A549 (cell line): Measurements from ENCODE around the gene SEMA6B.

ENCODE experiments used
- CTCF ChIP-seq: fragments of >200 bp; sonication (Bioruptor Twin); formaldehyde crosslinking; IDR thresholded peaks from 3 replicates; pipeline ENCODE4 v1.5.1; 2016
- ELK1 ChIP-seq: fragments of 150-350 bp; IDR thresholded peaks from 2 replicates; pipeline ENCODE4 v1.6.1; 2014; ENCODE audit warnings: low read depth, mild to moderate bottlenecking, low read length
- EP300 ChIP-seq, 2 experiments: fragments of >200 bp; sonication (Bioruptor Twin); formaldehyde crosslinking; IDR thresholded peaks; 2 replicates in 1 of 2; 3 replicates in 1 of 2; pipeline ENCODE4 v1.6.1; 2016 to 2017
- ESRRA ChIP-seq: fragments of 150-350 bp; IDR thresholded peaks from 2 replicates; pipeline ENCODE4 v1.6.1; 2014; ENCODE audit warnings: mild to moderate bottlenecking, low read length, borderline replicate concordance
- FOSL2 ChIP-seq, 2 experiments: fragments of 450-650 bp in 1 of 2; fragments of >200 bp in 1 of 2; sonication (Bioruptor Twin) in 1 of 2; formaldehyde crosslinking; IDR thresholded peaks; 2 replicates each; pipeline versions ENCODE4 v1.5.0 to v1.6.1; 2016 to 2020; ENCODE audit warnings: mild to moderate bottlenecking in 1 of 2, moderate library complexity in 1 of 2
- HOXA7 ChIP-seq: fragments of 250-450 bp; sonication (Bioruptor Pico); IDR thresholded peaks from 2 replicates; pipeline ENCODE4 v1.5.0; 2020; ENCODE audit warnings: mild to moderate bottlenecking, moderate library complexity
- JUNB ChIP-seq: fragments of >200 bp; sonication (Bioruptor Twin); formaldehyde crosslinking; IDR thresholded peaks from 2 replicates; pipeline ENCODE4 v1.6.1; 2016
- NFE2L2 ChIP-seq: fragments of 150-350 bp; conservative IDR thresholded peaks from 2 replicates; pipeline ENCODE4 v1.6.1; 2014; ENCODE audit warnings: low read length
- PHF8 ChIP-seq: fragments of 200-600 bp; sonication (generic); IDR thresholded peaks from 2 replicates; pipeline ENCODE4 v1.6.1; 2016; ENCODE audit warnings: low read depth, mild to moderate bottlenecking, antibody characterized with exemption, moderate library complexity, borderline replicate concordance
- POLR2A ChIP-seq: IDR thresholded peaks from 2 replicates; pipeline ENCODE4 v1.6.1; 2012; ENCODE audit warnings: mild to moderate bottlenecking, low read length
- RCOR1 ChIP-seq: fragments of 150-350 bp; IDR thresholded peaks from 2 replicates; pipeline ENCODE4 v1.6.1; 2014; ENCODE audit warnings: antibody characterized with exemption, low read length, low read depth
- SMC3 ChIP-seq: fragments of >200 bp; sonication (Bioruptor Twin); formaldehyde crosslinking; IDR thresholded peaks from 3 replicates; pipeline ENCODE4 v1.6.1; 2018; ENCODE audit warnings: inconsistent platforms
- ZNF302 ChIP-seq: fragments of 250-450 bp; sonication (Bioruptor Pico); IDR thresholded peaks from 2 replicates; pipeline ENCODE4 v1.9.0; 2021; ENCODE audit warnings: inconsistent platforms, mild to moderate bottlenecking, moderate library complexity
- TF ChIP-seq, protein P1 (sequence below): fragments of 200-600 bp; sonication (generic); IDR thresholded peaks from 2 replicates; pipeline ENCODE4 v1.6.1; 2016; ENCODE audit warnings: antibody characterized with exemption, mild to moderate bottlenecking, moderate library complexity

DNA sequence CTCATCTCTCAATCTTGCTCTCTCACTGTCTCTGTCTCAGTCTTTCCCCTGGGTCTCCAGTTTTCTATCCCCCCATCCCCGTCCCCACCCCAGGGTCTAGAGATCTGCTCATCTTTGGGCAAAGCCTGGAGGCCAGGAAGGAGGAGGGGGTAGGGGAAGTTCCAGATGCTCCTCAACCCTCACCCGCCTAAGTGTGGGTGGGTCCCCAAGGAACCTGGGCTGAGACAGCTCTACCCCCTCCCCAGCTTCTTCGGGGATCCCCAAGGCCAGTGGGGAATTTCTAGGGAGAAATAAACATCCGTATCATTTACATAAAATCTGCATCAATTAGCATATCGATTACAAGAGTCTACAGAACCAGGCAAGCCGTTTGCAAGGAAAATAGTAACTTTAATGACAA is 31.8 kb upstream of the SEMA6B start:
- TF ChIP-seq CTCF: no peak
- no peak for TF ChIP-seq ZNF302 (CRISPR knock-in tag)
- TF ChIP-seq, protein P1, sequence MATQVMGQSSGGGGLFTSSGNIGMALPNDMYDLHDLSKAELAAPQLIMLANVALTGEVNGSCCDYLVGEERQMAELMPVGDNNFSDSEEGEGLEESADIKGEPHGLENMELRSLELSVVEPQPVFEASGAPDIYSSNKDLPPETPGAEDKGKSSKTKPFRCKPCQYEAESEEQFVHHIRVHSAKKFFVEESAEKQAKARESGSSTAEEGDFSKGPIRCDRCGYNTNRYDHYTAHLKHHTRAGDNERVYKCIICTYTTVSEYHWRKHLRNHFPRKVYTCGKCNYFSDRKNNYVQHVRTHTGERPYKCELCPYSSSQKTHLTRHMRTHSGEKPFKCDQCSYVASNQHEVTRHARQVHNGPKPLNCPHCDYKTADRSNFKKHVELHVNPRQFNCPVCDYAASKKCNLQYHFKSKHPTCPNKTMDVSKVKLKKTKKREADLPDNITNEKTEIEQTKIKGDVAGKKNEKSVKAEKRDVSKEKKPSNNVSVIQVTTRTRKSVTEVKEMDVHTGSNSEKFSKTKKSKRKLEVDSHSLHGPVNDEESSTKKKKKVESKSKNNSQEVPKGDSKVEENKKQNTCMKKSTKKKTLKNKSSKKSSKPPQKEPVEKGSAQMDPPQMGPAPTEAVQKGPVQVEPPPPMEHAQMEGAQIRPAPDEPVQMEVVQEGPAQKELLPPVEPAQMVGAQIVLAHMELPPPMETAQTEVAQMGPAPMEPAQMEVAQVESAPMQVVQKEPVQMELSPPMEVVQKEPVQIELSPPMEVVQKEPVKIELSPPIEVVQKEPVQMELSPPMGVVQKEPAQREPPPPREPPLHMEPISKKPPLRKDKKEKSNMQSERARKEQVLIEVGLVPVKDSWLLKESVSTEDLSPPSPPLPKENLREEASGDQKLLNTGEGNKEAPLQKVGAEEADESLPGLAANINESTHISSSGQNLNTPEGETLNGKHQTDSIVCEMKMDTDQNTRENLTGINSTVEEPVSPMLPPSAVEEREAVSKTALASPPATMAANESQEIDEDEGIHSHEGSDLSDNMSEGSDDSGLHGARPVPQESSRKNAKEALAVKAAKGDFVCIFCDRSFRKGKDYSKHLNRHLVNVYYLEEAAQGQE: no peak
- TF ChIP-seq RCOR1: no peak
- TF ChIP-seq EP300 (IDR thresholded peaks at IDR 0.05): no peak
- TF ChIP-seq POLR2A: no peak
- TF ChIP-seq JUNB: no peak
- TF ChIP-seq HOXA7 (CRISPR knock-in tag): no peak
- no peak for TF ChIP-seq FOSL2 (IDR thresholded peaks at IDR 0.05)
- TF ChIP-seq FOSL2 (CRISPR knock-in tag; IDR thresholded peaks at IDR 0.05): no peak
- no peak for TF ChIP-seq PHF8
- TF ChIP-seq ELK1: no peak
- no peak for TF ChIP-seq SMC3
- TF ChIP-seq NFE2L2: no peak
- TF ChIP-seq ESRRA: no peak
